WTC11 (cell line): ENCODE measurements around the gene OASL. TPM values are rescaled to one million over a fixed set of nuclear protein-coding genes. Genes with fewer than 3 reads are reported as not detected.
"Not testable (repeated sequence)": the region's sequence is repeated elsewhere in the genome, so short reads cannot be mapped to it uniquely, and the experiment has no call there.

Experiments used
- ATAC-seq: fragments of 200-7000 bp; cut with Tn5 transposase; 2 replicates; pipeline ENCODE4 v1.10.0; 2021; ENCODE audit warnings: mild to moderate bottlenecking, moderate library complexity
- CTCF ChIA-PET: fragments of 300-600 bp; sonication (Branson Sonifier 250); formaldehyde crosslinking; loops from one replicate; lab custom pipeline; 2021; ENCODE audit warnings: antibody characterized with exemption; lab: Charles Lee
- POLR2A ChIA-PET: fragments of 350-600 bp; sonication (Branson Sonifier 250); formaldehyde crosslinking; loops from one replicate; lab custom pipeline; 2021; ENCODE audit warnings: antibody characterized with exemption; lab: Charles Lee
- DNase-seq: peaks from one replicate; pipeline ENCODE4 v3.0.0; 2021; ENCODE audit warnings: low spot score
- H3K27ac Mint-ChIP-seq: 2 replicates; pipeline ENCODE4 v1.8.0; 2021; ENCODE audit warnings: mixed read lengths
- H3K27me3 Mint-ChIP-seq: 2 replicates; pipeline ENCODE4 v1.8.0; 2021; ENCODE audit warnings: low read depth, mild to moderate bottlenecking, moderate library complexity, mixed read lengths
- H3K36me3 Mint-ChIP-seq: 2 replicates; pipeline ENCODE4 v1.8.0; 2021; ENCODE audit warnings: mixed read lengths
- H3K4me1 Mint-ChIP-seq: 2 replicates; pipeline ENCODE4 v1.8.0; 2022; ENCODE audit warnings: mixed read lengths
- H3K4me3 Mint-ChIP-seq: 2 replicates; pipeline ENCODE4 v1.8.0; 2021; ENCODE audit warnings: mild to moderate bottlenecking, moderate library complexity, mixed read lengths
- H3K9me3 Mint-ChIP-seq: 2 replicates; pipeline ENCODE4 v1.8.0; 2021; ENCODE audit warnings: mixed read lengths
- AFF4 ChIP-seq: sonication (generic); formaldehyde crosslinking; IDR thresholded peaks from 2 replicates; pipeline ENCODE4 v1.8.1; 2023; ENCODE audit warnings: mild to moderate bottlenecking, missing genetic modification reagents, borderline replicate concordance
- ATF3 ChIP-seq: sonication (generic); formaldehyde crosslinking; conservative IDR thresholded peaks from 2 replicates; pipeline ENCODE4 v1.8.1; 2022; ENCODE audit warnings: mild to moderate bottlenecking, missing genetic modification reagents
- CREM ChIP-seq: sonication (generic); formaldehyde crosslinking; IDR thresholded peaks from 2 replicates; pipeline ENCODE4 v1.8.1; 2022; ENCODE audit warnings: mild to moderate bottlenecking, missing genetic modification reagents, moderate library complexity
- E2F5 ChIP-seq: sonication (generic); formaldehyde crosslinking; IDR thresholded peaks from 2 replicates; pipeline ENCODE4 v1.8.1; 2022; ENCODE audit warnings: mild to moderate bottlenecking, moderate library complexity, missing genetic modification reagents
- EMX1 ChIP-seq: fragments of 250-450 bp; sonication (Bioruptor Pico); IDR thresholded peaks from 2 replicates; pipeline ENCODE4 v1.8.0; 2021; ENCODE audit warnings: mild to moderate bottlenecking
- ESRRA ChIP-seq: sonication (generic); formaldehyde crosslinking; IDR thresholded peaks from 2 replicates; pipeline ENCODE4 v1.8.1; 2022; ENCODE audit warnings: mild to moderate bottlenecking, missing genetic modification reagents, borderline replicate concordance
- HMGA2 ChIP-seq: fragments of 250-450 bp; sonication (Bioruptor Pico); IDR thresholded peaks from 2 replicates; pipeline ENCODE4 v1.4.0; 2021; ENCODE audit warnings: mild to moderate bottlenecking, moderate library complexity
- IRF2 ChIP-seq: sonication (generic); formaldehyde crosslinking; IDR thresholded peaks from 2 replicates; pipeline ENCODE4 v1.8.0; 2022; ENCODE audit warnings: low read depth, missing genetic modification reagents, borderline replicate concordance
- JUN ChIP-seq: sonication (generic); formaldehyde crosslinking; IDR thresholded peaks from 2 replicates; pipeline ENCODE4 v1.8.0; 2023; ENCODE audit warnings: mild to moderate bottlenecking, missing genetic modification reagents
- NR2C2 ChIP-seq: sonication (generic); formaldehyde crosslinking; IDR thresholded peaks from 2 replicates; pipeline ENCODE4 v1.8.0; 2022; ENCODE audit warnings: mild to moderate bottlenecking, missing genetic modification reagents
- NR3C1 ChIP-seq: sonication (generic); formaldehyde crosslinking; conservative IDR thresholded peaks from 2 replicates; pipeline ENCODE4 v1.8.1; 2023; ENCODE audit warnings: low read depth, mild to moderate bottlenecking, missing genetic modification reagents
- SMAD3 ChIP-seq: sonication (generic); formaldehyde crosslinking; IDR thresholded peaks from 2 replicates; pipeline ENCODE4 v1.8.0; 2022; ENCODE audit warnings: missing genetic modification reagents, mild to moderate bottlenecking, borderline replicate concordance
- SMAD4 ChIP-seq: sonication (generic); formaldehyde crosslinking; IDR thresholded peaks from 2 replicates; pipeline ENCODE4 v1.8.0; 2022; ENCODE audit warnings: mild to moderate bottlenecking, missing genetic modification reagents
- ZBTB21 ChIP-seq: sonication (generic); formaldehyde crosslinking; IDR thresholded peaks from 2 replicates; pipeline ENCODE4 v1.8.1; 2023; ENCODE audit warnings: mild to moderate bottlenecking, missing genetic modification reagents, borderline replicate concordance
- ZNF423 ChIP-seq: fragments of 250-450 bp; sonication (Bioruptor Pico); IDR thresholded peaks from 2 replicates; pipeline ENCODE4 v2.1.2; 2022; ENCODE audit warnings: mild to moderate bottlenecking, moderate library complexity
- total RNA-seq: library from RNA; stranded (reverse); gene quantifications from 3 replicates; pipeline ENCODE4 v1.2.3, GENCODE V29; 2021
- TF ChIP-seq, protein P1 (sequence below): sonication (generic); formaldehyde crosslinking; conservative IDR thresholded peaks from 2 replicates; pipeline ENCODE4 v1.8.1; 2023; ENCODE audit warnings: mild to moderate bottlenecking, low read depth, missing genetic modification reagents, moderate library complexity
- TF ChIP-seq, protein P2 (sequence below): sonication (generic); formaldehyde crosslinking; IDR thresholded peaks from 2 replicates; pipeline ENCODE4 v1.8.0; 2022; ENCODE audit warnings: mild to moderate bottlenecking, missing genetic modification reagents
- TF ChIP-seq, protein P3 (sequence below): sonication (generic); formaldehyde crosslinking; IDR thresholded peaks from 2 replicates; pipeline ENCODE4 v1.8.0; 2023; ENCODE audit warnings: mild to moderate bottlenecking, missing genetic modification reagents

OASL gene
- total RNA-seq, 1 experiment from 2014 or later: 0.28 TPM

DNA sequence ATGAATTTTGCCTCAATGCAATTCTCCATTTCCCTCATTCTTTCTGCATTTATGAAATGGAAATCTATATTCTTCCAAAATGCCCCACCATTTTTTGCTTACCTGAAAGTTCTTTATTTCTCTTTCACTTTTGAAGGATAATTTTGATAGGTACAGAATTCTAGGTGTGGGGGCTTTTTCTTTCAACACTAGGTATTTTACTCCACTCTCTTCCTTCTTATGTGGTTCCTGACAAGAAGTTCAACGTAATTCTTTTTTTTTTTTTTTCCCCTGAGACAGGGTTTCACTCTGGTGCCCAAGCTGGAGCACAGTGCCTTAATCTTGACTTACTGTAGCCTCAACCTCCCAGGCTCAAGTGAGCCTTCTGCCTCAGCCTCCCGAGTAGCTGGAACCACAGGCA is 26.3 kb upstream of the OASL start (continued):
- TF ChIP-seq AFF4 (CRISPR knock-in tag) (no peak), ESRRA (CRISPR knock-in tag) (no peak), ZNF423 (CRISPR knock-in tag) (no peak), CREM (no peak), E2F5 (CRISPR knock-in tag) (no peak)

GRCh38 chr12:121064586-121064985 is 25.5 kb upstream of the OASL start:
- CTCF ChIA-PET: interaction anchor here (1.4 kb wide), 1 partner anchor 59 kb away, joined by 5 read pairs; no protein-coding TSS in a partner anchor

DNA sequence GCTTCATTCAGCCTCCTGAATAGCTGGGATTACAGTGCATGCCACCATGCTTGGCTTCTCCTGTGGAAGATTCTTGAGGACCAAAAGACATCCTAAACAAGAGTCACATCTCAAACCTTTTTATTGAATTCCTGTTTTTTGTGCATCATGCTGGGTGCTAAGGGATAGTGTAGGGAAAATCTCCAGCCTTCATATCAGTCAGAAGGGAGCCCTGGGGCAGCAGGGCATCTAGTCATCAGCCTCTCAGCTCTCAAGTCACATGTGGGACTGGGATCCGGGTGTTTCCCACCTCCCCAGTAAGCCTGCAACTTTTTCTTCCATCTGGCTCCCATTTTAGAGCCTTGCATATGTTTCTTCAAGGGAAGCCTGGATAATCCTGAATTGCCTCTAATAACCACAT is 25.1 kb upstream of the OASL start:
- Mint-ChIP-seq H3K4me1 (peaks cover 3% of the 10 kb centered on the region), H3K27ac (no peak overlapping the region), H3K36me3 (no peaks in the 10 kb centered on the region), H3K9me3 (no peaks in the 10 kb centered on the region), H3K27me3 (peaks cover 4% of the 10 kb centered on the region; the same call in 1 of the 2 replicates), H3K4me3 (no peak overlapping the region)
- no peak for ATAC-seq
- ChIA-PET POLR2A (no interaction called here), CTCF (no interaction called here)
- no peak for DNase-seq
- TF ChIP-seq ZBTB21 (CRISPR knock-in tag) (no peak), JUN (CRISPR knock-in tag) (no peak)

More at GRCh38 chr12:121064586-121064985, 25.5 kb upstream of the OASL start:
- H3K27me3 Mint-ChIP-seq, H3K36me3 Mint-ChIP-seq, ATAC-seq, H3K4me1 Mint-ChIP-seq, DNase-seq, H3K4me3 Mint-ChIP-seq, POLR2A ChIA-PET, H3K9me3 Mint-ChIP-seq, H3K27ac Mint-ChIP-seq: not testable (repeated sequence)

GRCh38 chr12:121062391-121063045 is 23.5 kb upstream of the OASL start:
- DNase-seq: no peak
- Mint-ChIP-seq H3K27ac (no peak overlapping the region), H3K4me1 (peaks cover 3% of the 10 kb centered on the region), H3K4me3 (no peak overlapping the region), H3K9me3 (no peaks in the 10 kb centered on the region), H3K27me3 (peaks cover 4% of the 10 kb centered on the region; the same call in 1 of the 2 replicates), H3K36me3 (no peaks in the 10 kb centered on the region)
- ATAC-seq: no peak
- CTCF ChIA-PET: interaction anchor here (1.5 kb wide), 1 partner anchor 34 kb away, joined by 4 read pairs; no protein-coding TSS in a partner anchor
- POLR2A ChIA-PET: no interaction called here
- TF ChIP-seq, protein P1, sequence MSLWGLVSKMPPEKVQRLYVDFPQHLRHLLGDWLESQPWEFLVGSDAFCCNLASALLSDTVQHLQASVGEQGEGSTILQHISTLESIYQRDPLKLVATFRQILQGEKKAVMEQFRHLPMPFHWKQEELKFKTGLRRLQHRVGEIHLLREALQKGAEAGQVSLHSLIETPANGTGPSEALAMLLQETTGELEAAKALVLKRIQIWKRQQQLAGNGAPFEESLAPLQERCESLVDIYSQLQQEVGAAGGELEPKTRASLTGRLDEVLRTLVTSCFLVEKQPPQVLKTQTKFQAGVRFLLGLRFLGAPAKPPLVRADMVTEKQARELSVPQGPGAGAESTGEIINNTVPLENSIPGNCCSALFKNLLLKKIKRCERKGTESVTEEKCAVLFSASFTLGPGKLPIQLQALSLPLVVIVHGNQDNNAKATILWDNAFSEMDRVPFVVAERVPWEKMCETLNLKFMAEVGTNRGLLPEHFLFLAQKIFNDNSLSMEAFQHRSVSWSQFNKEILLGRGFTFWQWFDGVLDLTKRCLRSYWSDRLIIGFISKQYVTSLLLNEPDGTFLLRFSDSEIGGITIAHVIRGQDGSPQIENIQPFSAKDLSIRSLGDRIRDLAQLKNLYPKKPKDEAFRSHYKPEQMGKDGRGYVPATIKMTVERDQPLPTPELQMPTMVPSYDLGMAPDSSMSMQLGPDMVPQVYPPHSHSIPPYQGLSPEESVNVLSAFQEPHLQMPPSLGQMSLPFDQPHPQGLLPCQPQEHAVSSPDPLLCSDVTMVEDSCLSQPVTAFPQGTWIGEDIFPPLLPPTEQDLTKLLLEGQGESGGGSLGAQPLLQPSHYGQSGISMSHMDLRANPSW (CRISPR knock-in tag): no peak
- TF ChIP-seq ATF3 (CRISPR knock-in tag) (no peak), HMGA2 (CRISPR knock-in tag) (no peak), IRF2 (CRISPR knock-in tag) (no peak), NR2C2 (CRISPR knock-in tag) (no peak), SMAD3 (CRISPR knock-in tag) (no peak), SMAD4 (CRISPR knock-in tag) (no peak), NR3C1 (no peak), EMX1 (CRISPR knock-in tag) (no peak)
- TF ChIP-seq, protein P2, sequence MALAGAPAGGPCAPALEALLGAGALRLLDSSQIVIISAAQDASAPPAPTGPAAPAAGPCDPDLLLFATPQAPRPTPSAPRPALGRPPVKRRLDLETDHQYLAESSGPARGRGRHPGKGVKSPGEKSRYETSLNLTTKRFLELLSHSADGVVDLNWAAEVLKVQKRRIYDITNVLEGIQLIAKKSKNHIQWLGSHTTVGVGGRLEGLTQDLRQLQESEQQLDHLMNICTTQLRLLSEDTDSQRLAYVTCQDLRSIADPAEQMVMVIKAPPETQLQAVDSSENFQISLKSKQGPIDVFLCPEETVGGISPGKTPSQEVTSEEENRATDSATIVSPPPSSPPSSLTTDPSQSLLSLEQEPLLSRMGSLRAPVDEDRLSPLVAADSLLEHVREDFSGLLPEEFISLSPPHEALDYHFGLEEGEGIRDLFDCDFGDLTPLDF (CRISPR knock-in tag): no peak
- TF ChIP-seq, protein P3, sequence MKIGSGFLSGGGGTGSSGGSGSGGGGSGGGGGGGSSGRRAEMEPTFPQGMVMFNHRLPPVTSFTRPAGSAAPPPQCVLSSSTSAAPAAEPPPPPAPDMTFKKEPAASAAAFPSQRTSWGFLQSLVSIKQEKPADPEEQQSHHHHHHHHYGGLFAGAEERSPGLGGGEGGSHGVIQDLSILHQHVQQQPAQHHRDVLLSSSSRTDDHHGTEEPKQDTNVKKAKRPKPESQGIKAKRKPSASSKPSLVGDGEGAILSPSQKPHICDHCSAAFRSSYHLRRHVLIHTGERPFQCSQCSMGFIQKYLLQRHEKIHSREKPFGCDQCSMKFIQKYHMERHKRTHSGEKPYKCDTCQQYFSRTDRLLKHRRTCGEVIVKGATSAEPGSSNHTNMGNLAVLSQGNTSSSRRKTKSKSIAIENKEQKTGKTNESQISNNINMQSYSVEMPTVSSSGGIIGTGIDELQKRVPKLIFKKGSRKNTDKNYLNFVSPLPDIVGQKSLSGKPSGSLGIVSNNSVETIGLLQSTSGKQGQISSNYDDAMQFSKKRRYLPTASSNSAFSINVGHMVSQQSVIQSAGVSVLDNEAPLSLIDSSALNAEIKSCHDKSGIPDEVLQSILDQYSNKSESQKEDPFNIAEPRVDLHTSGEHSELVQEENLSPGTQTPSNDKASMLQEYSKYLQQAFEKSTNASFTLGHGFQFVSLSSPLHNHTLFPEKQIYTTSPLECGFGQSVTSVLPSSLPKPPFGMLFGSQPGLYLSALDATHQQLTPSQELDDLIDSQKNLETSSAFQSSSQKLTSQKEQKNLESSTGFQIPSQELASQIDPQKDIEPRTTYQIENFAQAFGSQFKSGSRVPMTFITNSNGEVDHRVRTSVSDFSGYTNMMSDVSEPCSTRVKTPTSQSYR (CRISPR knock-in tag): no peak
